SK-N-MC (cell line): ENCODE results near the gene PRDM7.

Experiments
- EZH2 ChIP-seq: fragments of 200-600 bp; sonication (generic); IDR thresholded peaks from one replicate; pipeline ENCODE4 v1.6.1; 2017; ENCODE audit warnings: antibody characterized with exemption
- POLR2AphosphoS5 ChIP-seq: IDR thresholded peaks from 2 replicates; pipeline ENCODE4 v1.6.1; 2012; ENCODE audit warnings: mild to moderate bottlenecking, low read depth, low read length, borderline replicate concordance

- no peak for TF ChIP-seq EZH2
- TF ChIP-seq POLR2AphosphoS5: no peak
Observed at GRCh38 chr16:90055371-90055770, 21.8 kb downstream of the PRDM7 start.
